Measurements from ENCODE around the gene SEC24B.
A peak's percentile ranks its signal among the peaks of the same experiment; 100 is the strongest.
"Not testable (repeated sequence)": the region's sequence is repeated elsewhere in the genome, so short reads cannot be mapped to it uniquely, and the experiment has no call there.

Gene SEC24B

GRCh38 chr4:109506890-109507289, 73.3 kb downstream of the SEC24B start:
- DNase-seq (ENCODE audit: low read depth in 2 of 2): no peak

- DNase-seq (ENCODE audit: low read depth in 2 of 2): no peak
Observed at GRCh38 chr4:109510687-109511086, 77.1 kb downstream of the SEC24B start.

- no peak for DNase-seq (ENCODE audit: low read depth in 2 of 2)
Observed at GRCh38 chr4:109511414-109511813, 77.8 kb downstream of the SEC24B start.

GRCh38 chr4:109513368-109513767, 79.8 kb downstream of the SEC24B start:
- not testable (repeated sequence) for DNase-seq (ENCODE audit: low read depth in 2 of 2)

- no peak for DNase-seq (ENCODE audit: low read depth in 2 of 2)
Observed at GRCh38 chr4:109532182-109532581, 98.6 kb downstream of the SEC24B start.

GRCh38 chr4:109545401-109545800, 111.8 kb downstream of the SEC24B start:
- no peak for DNase-seq (ENCODE audit: low read depth in 2 of 2)

- no peak for DNase-seq (ENCODE audit: low read depth in 2 of 2)
Observed at GRCh38 chr4:109547394-109547793, 113.8 kb downstream of the SEC24B start.

GRCh38 chr4:109548655-109549054, 115.0 kb downstream of the SEC24B start:
- DNase-seq (ENCODE audit: low read depth in 2 of 2): no peak

- no peak for DNase-seq (ENCODE audit: low read depth in 2 of 2)
Observed at GRCh38 chr4:109552237-109552636, 118.6 kb downstream of the SEC24B start.

GRCh38 chr4:109553130-109553529, 119.5 kb downstream of the SEC24B start:
- DNase-seq (ENCODE audit: low read depth in 2 of 2): no peak

GRCh38 chr4:109554971-109555370, 121.4 kb downstream of the SEC24B start:
- DNase-seq (ENCODE audit: low read depth in 2 of 2): no peak

- no peak for DNase-seq (ENCODE audit: low read depth in 2 of 2)
Observed at GRCh38 chr4:109557433-109557832, 123.8 kb downstream of the SEC24B start.

GRCh38 chr4:109558095-109558494, 124.5 kb downstream of the SEC24B start:
- DNase-seq (ENCODE audit: low read depth in 2 of 2): not testable (repeated sequence)

GRCh38 chr4:109559625-109559982, 126.0 kb downstream of the SEC24B start:
- no peak for DNase-seq (ENCODE audit: low read depth in 2 of 2)

GRCh38 chr4:109559983-109560686, 126.5 kb downstream of the SEC24B start, which contains the start of gene MCUB:
Gene MCUB, plus strand, starts transcription at chr4:109560246. Its CDS starts 92 bp downstream, at chr4:109560338.
- peak; percentile 71 to 80 for DNase-seq (ENCODE audit: low read depth in 2 of 2)

GRCh38 chr4:109560687-109561461, 127.3 kb downstream of the SEC24B start:
- peak; percentile 39 to 46 for DNase-seq (ENCODE audit: low read depth in 2 of 2)

GRCh38 chr4:109562457-109563239, 129.0 kb downstream of the SEC24B start:
- no peak for DNase-seq (ENCODE audit: low read depth in 2 of 2)

GRCh38 chr4:109571494-109571893, 137.9 kb downstream of the SEC24B start:
- no peak for DNase-seq (ENCODE audit: low read depth in 2 of 2)

- DNase-seq (ENCODE audit: low read depth in 2 of 2): no peak
Observed at GRCh38 chr4:109572154-109572553, 138.5 kb downstream of the SEC24B start.

GRCh38 chr4:109574443-109574850, 140.8 kb downstream of the SEC24B start:
- no peak for DNase-seq (ENCODE audit: low read depth in 2 of 2)

GRCh38 chr4:109574931-109575804, 141.6 kb downstream of the SEC24B start:
- DNase-seq (ENCODE audit: low read depth in 2 of 2): no peak

All from activated CD8-positive, alpha-beta memory T cell treated with anti-CD3 and anti-CD28 coated beads for 4 hours (primary cell).